Neural cell (in vitro differentiated cells): ENCODE data around the gene CEP126.

Experiments used
- EP300 ChIP-seq: fragments of 450-650 bp; conservative IDR thresholded peaks from 2 replicates; pipeline ENCODE4 v1.6.1; 2014; ENCODE audit warnings: antibody characterized with exemption, mild to moderate bottlenecking, moderate library complexity; ENCODE audit not compliant: poor library complexity, severe bottlenecking
- MXI1 ChIP-seq: fragments of 450-650 bp; conservative IDR thresholded peaks from 2 replicates; pipeline ENCODE4 v1.6.1; 2014; ENCODE audit warnings: antibody characterized with exemption, mild to moderate bottlenecking; ENCODE audit not compliant: poor library complexity, severe bottlenecking
- RAD21 ChIP-seq: fragments of 450-650 bp; conservative IDR thresholded peaks from 2 replicates; pipeline ENCODE4 v1.6.1; 2014; ENCODE audit warnings: antibody characterized with exemption, mild to moderate bottlenecking, moderate library complexity
- SMC3 ChIP-seq: fragments of 450-650 bp; conservative IDR thresholded peaks from 2 replicates; pipeline ENCODE4 v1.6.1; 2014; ENCODE audit warnings: antibody characterized with exemption, mild to moderate bottlenecking, moderate library complexity; ENCODE audit not compliant: poor library complexity
- TF ChIP-seq, protein P1 (sequence below): IDR thresholded peaks from 2 replicates; pipeline ENCODE4 v1.6.1; 2012; ENCODE audit warnings: borderline replicate concordance
- TF ChIP-seq, protein P2 (sequence below): fragments of 450-650 bp; IDR thresholded peaks from 2 replicates; pipeline ENCODE4 v1.5.1; 2014; ENCODE audit warnings: antibody characterized with exemption, mild to moderate bottlenecking, moderate library complexity; ENCODE audit not compliant: poor library complexity, severe bottlenecking

DNA sequence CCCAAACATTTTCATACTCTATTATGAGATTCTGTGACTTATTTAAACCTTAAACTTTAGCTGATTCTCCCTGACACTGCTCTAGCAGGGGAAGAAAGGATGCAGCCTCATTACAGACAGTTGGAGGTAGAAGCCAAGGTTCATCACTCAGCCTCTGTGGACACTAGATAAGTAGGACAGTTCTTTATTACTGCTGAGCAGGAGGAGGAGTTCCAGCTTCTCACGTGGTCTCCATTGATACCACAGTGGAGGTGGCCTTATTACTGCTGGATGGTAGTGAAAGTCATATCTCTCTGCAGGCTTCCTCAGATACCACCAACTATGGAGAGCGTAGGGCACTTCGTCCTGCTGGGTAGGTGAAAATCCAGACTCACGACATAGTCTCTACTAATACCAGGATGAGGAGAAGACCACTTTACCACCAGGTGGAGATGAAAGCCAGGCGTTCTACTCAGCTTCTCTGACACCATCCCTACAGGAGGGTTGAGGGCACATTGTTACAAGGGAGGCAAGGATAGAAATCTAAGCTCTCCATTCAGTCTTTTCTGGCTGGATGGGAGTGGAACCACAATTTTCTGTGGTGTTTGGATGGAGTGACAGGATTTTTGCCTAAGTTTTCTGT lies 14.6 kb downstream of the CEP126 start:
- TF ChIP-seq, protein P1, sequence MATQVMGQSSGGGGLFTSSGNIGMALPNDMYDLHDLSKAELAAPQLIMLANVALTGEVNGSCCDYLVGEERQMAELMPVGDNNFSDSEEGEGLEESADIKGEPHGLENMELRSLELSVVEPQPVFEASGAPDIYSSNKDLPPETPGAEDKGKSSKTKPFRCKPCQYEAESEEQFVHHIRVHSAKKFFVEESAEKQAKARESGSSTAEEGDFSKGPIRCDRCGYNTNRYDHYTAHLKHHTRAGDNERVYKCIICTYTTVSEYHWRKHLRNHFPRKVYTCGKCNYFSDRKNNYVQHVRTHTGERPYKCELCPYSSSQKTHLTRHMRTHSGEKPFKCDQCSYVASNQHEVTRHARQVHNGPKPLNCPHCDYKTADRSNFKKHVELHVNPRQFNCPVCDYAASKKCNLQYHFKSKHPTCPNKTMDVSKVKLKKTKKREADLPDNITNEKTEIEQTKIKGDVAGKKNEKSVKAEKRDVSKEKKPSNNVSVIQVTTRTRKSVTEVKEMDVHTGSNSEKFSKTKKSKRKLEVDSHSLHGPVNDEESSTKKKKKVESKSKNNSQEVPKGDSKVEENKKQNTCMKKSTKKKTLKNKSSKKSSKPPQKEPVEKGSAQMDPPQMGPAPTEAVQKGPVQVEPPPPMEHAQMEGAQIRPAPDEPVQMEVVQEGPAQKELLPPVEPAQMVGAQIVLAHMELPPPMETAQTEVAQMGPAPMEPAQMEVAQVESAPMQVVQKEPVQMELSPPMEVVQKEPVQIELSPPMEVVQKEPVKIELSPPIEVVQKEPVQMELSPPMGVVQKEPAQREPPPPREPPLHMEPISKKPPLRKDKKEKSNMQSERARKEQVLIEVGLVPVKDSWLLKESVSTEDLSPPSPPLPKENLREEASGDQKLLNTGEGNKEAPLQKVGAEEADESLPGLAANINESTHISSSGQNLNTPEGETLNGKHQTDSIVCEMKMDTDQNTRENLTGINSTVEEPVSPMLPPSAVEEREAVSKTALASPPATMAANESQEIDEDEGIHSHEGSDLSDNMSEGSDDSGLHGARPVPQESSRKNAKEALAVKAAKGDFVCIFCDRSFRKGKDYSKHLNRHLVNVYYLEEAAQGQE, result no peak
- TF ChIP-seq, protein P2, sequence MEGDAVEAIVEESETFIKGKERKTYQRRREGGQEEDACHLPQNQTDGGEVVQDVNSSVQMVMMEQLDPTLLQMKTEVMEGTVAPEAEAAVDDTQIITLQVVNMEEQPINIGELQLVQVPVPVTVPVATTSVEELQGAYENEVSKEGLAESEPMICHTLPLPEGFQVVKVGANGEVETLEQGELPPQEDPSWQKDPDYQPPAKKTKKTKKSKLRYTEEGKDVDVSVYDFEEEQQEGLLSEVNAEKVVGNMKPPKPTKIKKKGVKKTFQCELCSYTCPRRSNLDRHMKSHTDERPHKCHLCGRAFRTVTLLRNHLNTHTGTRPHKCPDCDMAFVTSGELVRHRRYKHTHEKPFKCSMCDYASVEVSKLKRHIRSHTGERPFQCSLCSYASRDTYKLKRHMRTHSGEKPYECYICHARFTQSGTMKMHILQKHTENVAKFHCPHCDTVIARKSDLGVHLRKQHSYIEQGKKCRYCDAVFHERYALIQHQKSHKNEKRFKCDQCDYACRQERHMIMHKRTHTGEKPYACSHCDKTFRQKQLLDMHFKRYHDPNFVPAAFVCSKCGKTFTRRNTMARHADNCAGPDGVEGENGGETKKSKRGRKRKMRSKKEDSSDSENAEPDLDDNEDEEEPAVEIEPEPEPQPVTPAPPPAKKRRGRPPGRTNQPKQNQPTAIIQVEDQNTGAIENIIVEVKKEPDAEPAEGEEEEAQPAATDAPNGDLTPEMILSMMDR, result no peak
- no peak for TF ChIP-seq MXI1
- no peak for TF ChIP-seq SMC3
- TF ChIP-seq EP300, result no peak
- no peak for TF ChIP-seq RAD21
